Breast epithelium (tissue), 3 donors: ENCODE measurements around the gene COL4A2.

Experiments
- CTCF ChIP-seq, 3 donors: fragments of 450-650 bp; IDR thresholded peaks; one replicate each; pipeline ENCODE4 v1.5.1; 2016 to 2017; ENCODE audit warnings: antibody characterized with exemption in 3 of 3, mild to moderate bottlenecking in 3 of 3, moderate library complexity in 3 of 3
- POLR2A ChIP-seq: fragments of 450-650 bp; IDR thresholded peaks from one replicate; pipeline ENCODE4 v1.6.1; 2016; ENCODE audit warnings: antibody characterized with exemption, mild to moderate bottlenecking, moderate library complexity
- POLR2AphosphoS5 ChIP-seq, 3 donors: sonication (generic); formaldehyde crosslinking; IDR thresholded peaks; one replicate each; pipeline ENCODE4 v1.6.1; 2017; ENCODE audit warnings: antibody characterized with exemption in 3 of 3

GRCh38 chr13:110480161-110480560, 173.1 kb downstream of the COL4A2 start:
- TF ChIP-seq CTCF (IDR thresholded peaks at IDR 0.05) (no peak), POLR2A (no peak), POLR2AphosphoS5 (IDR thresholded peaks at IDR 0.05) (no peak)
